ENCODE measurements around the gene C12orf54. TPM values are rescaled to one million over a fixed set of nuclear protein-coding genes. Genes with fewer than 3 reads are reported as not detected.

Gene C12orf54
- total RNA-seq, 4 donors from 2014 or later: 0.99 to 2.0 (median 1.5) TPM; not detected in 1

- intact Hi-C loops (cut with DNase I): no loop called here
- no peaks in the 10 kb centered on the region for H3K9me3 ChIP-seq
- H3K4me1 ChIP-seq: no peaks in the 10 kb centered on the region
- H3K4me3 ChIP-seq: no peak overlapping the region
- no peak overlapping the region for H3K27ac ChIP-seq
- 84 to 89% methylated on average over 8 to 14 of the region's 44 CpGs for WGBS, 2 donors
- H3K27me3 ChIP-seq: no peaks in the 10 kb centered on the region
- no peak for TF ChIP-seq CTCF (IDR thresholded peaks at IDR 0.05)
- no peak for TF ChIP-seq POLR2A (IDR thresholded peaks at IDR 0.05)
- no peaks in the 10 kb centered on the region for H3K36me3 ChIP-seq
- DNase-seq: no peak
Measured at GRCh38 chr12:48527891-48528670, 45.8 kb downstream of the C12orf54 start.

- no peak overlapping the region for H3K27ac ChIP-seq
- no peaks in the 10 kb centered on the region for H3K27me3 ChIP-seq
- no peaks in the 10 kb centered on the region for H3K4me1 ChIP-seq
- no peaks in the 10 kb centered on the region for H3K9me3 ChIP-seq
- H3K36me3 ChIP-seq: no peaks in the 10 kb centered on the region
- H3K4me3 ChIP-seq: no peak overlapping the region
- DNase-seq: no peak
- TF ChIP-seq CTCF (IDR thresholded peaks at IDR 0.05) (no peak), POLR2A (IDR thresholded peaks at IDR 0.05) (no peak)
- intact Hi-C loops (cut with DNase I): no loop called here
Measured at GRCh38 chr12:48532601-48533000, 50.3 kb downstream of the C12orf54 start.

GRCh38 chr12:48536602-48537001 lies 54.3 kb downstream of the C12orf54 start:
- Histone ChIP-seq H3K9me3 (no peaks in the 10 kb centered on the region), H3K4me3 (no peak overlapping the region), H3K36me3 (no peaks in the 10 kb centered on the region), H3K27me3 (no peaks in the 10 kb centered on the region), H3K27ac (no peak overlapping the region), H3K4me1 (no peaks in the 10 kb centered on the region)
- 81 to 85% methylated on average over 1 of the region's 1 CpG for WGBS, 2 donors
- DNase-seq: no peak
- intact Hi-C loops (cut with DNase I): no loop called here
- TF ChIP-seq CTCF (IDR thresholded peaks at IDR 0.05) (no peak), POLR2A (IDR thresholded peaks at IDR 0.05) (no peak)

- Histone ChIP-seq H3K9me3 (no peaks in the 10 kb centered on the region), H3K4me1 (no peaks in the 10 kb centered on the region), H3K36me3 (no peaks in the 10 kb centered on the region), H3K27me3 (peaks cover 0 to 3% (median 0%) of the 10 kb centered on the region in 4 donors), H3K27ac (no peak overlapping the region), H3K4me3 (no peak overlapping the region)
- WGBS, 2 donors: 30 to 51% methylated on average over 6 to 8 of the region's 8 CpGs
- intact Hi-C loops (cut with DNase I): loop anchor here (10.0 kb wide), 1 partner anchor 82 kb away; no protein-coding TSS in a partner anchor
- TF ChIP-seq POLR2A (IDR thresholded peaks at IDR 0.05) (no peak), CTCF (IDR thresholded peaks at IDR 0.05) (peak in 5 of 6 experiments; percentile 18 to 80 (median 62))
- DNase-seq: no peak
Measured at GRCh38 chr12:48542300-48542928, 60.1 kb downstream of the C12orf54 start.

GRCh38 chr12:48545833-48546469 lies 63.7 kb downstream of the C12orf54 start:
- intact Hi-C loops (cut with DNase I): loop anchor here (10.0 kb wide), 1 partner anchor 79 kb away; no protein-coding TSS in a partner anchor
- no peak overlapping the region for H3K4me3 ChIP-seq
- no peak overlapping the region for H3K27ac ChIP-seq
- no peaks in the 10 kb centered on the region for H3K9me3 ChIP-seq
- WGBS, 2 donors: 51 to 59% methylated on average over 3 to 4 of the region's 4 CpGs
- DNase-seq: no peak
- TF ChIP-seq CTCF (IDR thresholded peaks at IDR 0.05) (no peak), POLR2A (IDR thresholded peaks at IDR 0.05) (no peak)
- peaks cover 0 to 3% (median 0%) of the 10 kb centered on the region in 4 donors for H3K27me3 ChIP-seq
- no peaks in the 10 kb centered on the region for H3K36me3 ChIP-seq
- H3K4me1 ChIP-seq: no peaks in the 10 kb centered on the region

All from esophagus squamous epithelium (tissue), 5 donors.